ENCODE data around the gene ANO7. TPM values are rescaled to one million over a fixed set of nuclear protein-coding genes. Genes with fewer than 3 reads are reported as not detected.

ANO7 gene
- total RNA-seq, 1 donor: 0.43 TPM

GRCh38 chr2:241257419-241258032 lies 69.0 kb downstream of the ANO7 start:
- no peak overlapping the region for H3K4me3 ChIP-seq (ENCODE audit: low read depth, low read length)
- TF ChIP-seq CTCF (IDR thresholded peaks at IDR 0.05; ENCODE audit: insufficient read depth, low read depth, low read length): peak; percentile 9
- DNase-seq (ENCODE audit: low read depth): peak; percentile 49

- DNase-seq (ENCODE audit: low read depth): no peak
- no peak for TF ChIP-seq CTCF (IDR thresholded peaks at IDR 0.05; ENCODE audit: insufficient read depth, low read depth, low read length)
- H3K4me3 ChIP-seq (ENCODE audit: low read depth, low read length): no peak overlapping the region
These were observed 70.2 kb downstream of the ANO7 start for GRCh38 chr2:241258505-241259280.

- no peak overlapping the region for H3K4me3 ChIP-seq (ENCODE audit: low read depth, low read length)
- no peak for TF ChIP-seq CTCF (IDR thresholded peaks at IDR 0.05; ENCODE audit: insufficient read depth, low read depth, low read length)
- no peak for DNase-seq (ENCODE audit: low read depth)
These were observed 72.4 kb downstream of the ANO7 start for GRCh38 chr2:241260911-241261310.

- TF ChIP-seq CTCF (IDR thresholded peaks at IDR 0.05; ENCODE audit: insufficient read depth, low read depth, low read length): no peak
- DNase-seq (ENCODE audit: low read depth): no peak
These were observed 73.2 kb downstream of the ANO7 start for GRCh38 chr2:241261628-241262027.

GRCh38 chr2:241263061-241263460 lies 74.6 kb downstream of the ANO7 start:
- no peak for DNase-seq (ENCODE audit: low read depth)
- H3K4me3 ChIP-seq (ENCODE audit: low read depth, low read length): no peak overlapping the region
- no peak for TF ChIP-seq CTCF (IDR thresholded peaks at IDR 0.05; ENCODE audit: insufficient read depth, low read depth, low read length)

More at GRCh38 chr2:241261628-241262027, 73.2 kb downstream of the ANO7 start:
- H3K4me3 ChIP-seq (ENCODE audit: low read depth, low read length): no peak overlapping the region

- no peak for DNase-seq (ENCODE audit: low read depth)
- no peak for TF ChIP-seq CTCF (IDR thresholded peaks at IDR 0.05; ENCODE audit: insufficient read depth, low read depth, low read length)
- H3K4me3 ChIP-seq (ENCODE audit: low read depth, low read length): no peak overlapping the region
These were observed 77.0 kb downstream of the ANO7 start for GRCh38 chr2:241265506-241265905.
